ENCODE data around the gene NRGN.

DNA sequence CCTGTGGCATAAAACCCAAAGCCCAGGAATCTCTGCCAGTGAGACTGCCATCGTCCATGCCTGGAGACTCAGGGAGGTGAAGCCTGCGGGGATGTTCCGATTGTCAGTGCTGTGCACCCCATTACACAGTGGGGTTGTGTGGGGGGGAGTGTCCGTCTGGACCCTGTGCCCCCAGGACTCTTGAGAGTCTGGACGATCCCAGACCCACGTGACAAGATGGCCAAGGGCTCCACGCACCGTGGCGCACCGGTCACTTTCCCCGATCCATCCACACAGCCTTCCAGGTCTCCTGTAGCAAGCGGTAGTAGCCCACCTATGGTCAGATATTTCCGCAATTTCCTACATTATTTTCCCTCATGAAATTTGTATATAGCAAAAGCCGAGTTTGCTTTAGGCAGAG lies 20.9 kb upstream of the NRGN start:
- TF ChIP-seq, protein P1, sequence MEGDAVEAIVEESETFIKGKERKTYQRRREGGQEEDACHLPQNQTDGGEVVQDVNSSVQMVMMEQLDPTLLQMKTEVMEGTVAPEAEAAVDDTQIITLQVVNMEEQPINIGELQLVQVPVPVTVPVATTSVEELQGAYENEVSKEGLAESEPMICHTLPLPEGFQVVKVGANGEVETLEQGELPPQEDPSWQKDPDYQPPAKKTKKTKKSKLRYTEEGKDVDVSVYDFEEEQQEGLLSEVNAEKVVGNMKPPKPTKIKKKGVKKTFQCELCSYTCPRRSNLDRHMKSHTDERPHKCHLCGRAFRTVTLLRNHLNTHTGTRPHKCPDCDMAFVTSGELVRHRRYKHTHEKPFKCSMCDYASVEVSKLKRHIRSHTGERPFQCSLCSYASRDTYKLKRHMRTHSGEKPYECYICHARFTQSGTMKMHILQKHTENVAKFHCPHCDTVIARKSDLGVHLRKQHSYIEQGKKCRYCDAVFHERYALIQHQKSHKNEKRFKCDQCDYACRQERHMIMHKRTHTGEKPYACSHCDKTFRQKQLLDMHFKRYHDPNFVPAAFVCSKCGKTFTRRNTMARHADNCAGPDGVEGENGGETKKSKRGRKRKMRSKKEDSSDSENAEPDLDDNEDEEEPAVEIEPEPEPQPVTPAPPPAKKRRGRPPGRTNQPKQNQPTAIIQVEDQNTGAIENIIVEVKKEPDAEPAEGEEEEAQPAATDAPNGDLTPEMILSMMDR (IDR thresholded peaks at IDR 0.05; ENCODE audit: low read depth, low read length, missing input control), result no peak
- TF ChIP-seq SP1 (IDR thresholded peaks at IDR 0.05) (no peak), TAF1 (conservative IDR thresholded peaks at IDR 0.05) (no peak), HNF4G (IDR thresholded peaks at IDR 0.05) (no peak), MAX (IDR thresholded peaks at IDR 0.05) (no peak), RAD21 (IDR thresholded peaks at IDR 0.05) (no peak), YY1 (IDR thresholded peaks at IDR 0.05) (no peak), RXRA (IDR thresholded peaks at IDR 0.05) (no peak)
- TF ChIP-seq, protein P2, sequence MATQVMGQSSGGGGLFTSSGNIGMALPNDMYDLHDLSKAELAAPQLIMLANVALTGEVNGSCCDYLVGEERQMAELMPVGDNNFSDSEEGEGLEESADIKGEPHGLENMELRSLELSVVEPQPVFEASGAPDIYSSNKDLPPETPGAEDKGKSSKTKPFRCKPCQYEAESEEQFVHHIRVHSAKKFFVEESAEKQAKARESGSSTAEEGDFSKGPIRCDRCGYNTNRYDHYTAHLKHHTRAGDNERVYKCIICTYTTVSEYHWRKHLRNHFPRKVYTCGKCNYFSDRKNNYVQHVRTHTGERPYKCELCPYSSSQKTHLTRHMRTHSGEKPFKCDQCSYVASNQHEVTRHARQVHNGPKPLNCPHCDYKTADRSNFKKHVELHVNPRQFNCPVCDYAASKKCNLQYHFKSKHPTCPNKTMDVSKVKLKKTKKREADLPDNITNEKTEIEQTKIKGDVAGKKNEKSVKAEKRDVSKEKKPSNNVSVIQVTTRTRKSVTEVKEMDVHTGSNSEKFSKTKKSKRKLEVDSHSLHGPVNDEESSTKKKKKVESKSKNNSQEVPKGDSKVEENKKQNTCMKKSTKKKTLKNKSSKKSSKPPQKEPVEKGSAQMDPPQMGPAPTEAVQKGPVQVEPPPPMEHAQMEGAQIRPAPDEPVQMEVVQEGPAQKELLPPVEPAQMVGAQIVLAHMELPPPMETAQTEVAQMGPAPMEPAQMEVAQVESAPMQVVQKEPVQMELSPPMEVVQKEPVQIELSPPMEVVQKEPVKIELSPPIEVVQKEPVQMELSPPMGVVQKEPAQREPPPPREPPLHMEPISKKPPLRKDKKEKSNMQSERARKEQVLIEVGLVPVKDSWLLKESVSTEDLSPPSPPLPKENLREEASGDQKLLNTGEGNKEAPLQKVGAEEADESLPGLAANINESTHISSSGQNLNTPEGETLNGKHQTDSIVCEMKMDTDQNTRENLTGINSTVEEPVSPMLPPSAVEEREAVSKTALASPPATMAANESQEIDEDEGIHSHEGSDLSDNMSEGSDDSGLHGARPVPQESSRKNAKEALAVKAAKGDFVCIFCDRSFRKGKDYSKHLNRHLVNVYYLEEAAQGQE (IDR thresholded peaks at IDR 0.05), result no peak

All from liver (tissue), 3 donors.